Measurements from ENCODE around the gene SLC39A7.

Gene SLC39A7

GRCh38 chr6:33243476-33243875 is 42.8 kb downstream of the SLC39A7 start:
- DNase-seq = no peak

DNA sequence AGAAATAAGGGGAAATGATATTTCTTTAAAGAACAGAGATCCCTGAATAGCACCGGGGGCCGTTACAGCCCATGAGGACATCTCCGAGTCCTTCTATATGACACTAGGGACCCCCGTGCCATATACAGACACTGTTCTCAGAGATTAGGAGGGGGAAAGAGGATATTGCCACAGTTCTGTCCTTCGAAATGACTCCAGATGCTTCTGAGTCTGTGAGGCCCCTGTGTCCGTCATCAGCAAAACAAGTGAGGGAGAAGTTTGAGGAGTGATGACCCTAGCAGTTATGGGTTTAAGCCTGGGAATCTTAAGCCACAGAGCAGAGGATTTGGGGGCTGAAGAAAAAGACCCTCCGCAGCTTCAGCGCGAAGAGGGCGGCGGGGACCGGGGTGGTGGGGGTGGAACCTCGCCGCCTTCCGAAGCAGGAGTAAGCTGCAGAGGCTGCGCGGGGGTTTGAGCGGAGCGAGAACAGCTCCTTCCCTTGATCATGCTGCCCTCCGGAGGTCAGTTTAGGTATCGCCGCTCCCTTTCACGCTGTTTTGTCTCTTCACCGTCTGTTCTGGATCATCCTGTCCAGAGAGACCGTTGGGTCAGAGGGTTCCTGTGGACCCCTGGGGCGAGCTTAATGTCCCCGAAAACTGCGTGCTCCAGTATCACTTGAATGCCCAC is 47.4 kb downstream of the SLC39A7 start:
- peak; percentile 88 to 90 for DNase-seq

GRCh38 chr6:33248643-33248931 is 47.9 kb downstream of the SLC39A7 start:
- no peak for DNase-seq

DNA sequence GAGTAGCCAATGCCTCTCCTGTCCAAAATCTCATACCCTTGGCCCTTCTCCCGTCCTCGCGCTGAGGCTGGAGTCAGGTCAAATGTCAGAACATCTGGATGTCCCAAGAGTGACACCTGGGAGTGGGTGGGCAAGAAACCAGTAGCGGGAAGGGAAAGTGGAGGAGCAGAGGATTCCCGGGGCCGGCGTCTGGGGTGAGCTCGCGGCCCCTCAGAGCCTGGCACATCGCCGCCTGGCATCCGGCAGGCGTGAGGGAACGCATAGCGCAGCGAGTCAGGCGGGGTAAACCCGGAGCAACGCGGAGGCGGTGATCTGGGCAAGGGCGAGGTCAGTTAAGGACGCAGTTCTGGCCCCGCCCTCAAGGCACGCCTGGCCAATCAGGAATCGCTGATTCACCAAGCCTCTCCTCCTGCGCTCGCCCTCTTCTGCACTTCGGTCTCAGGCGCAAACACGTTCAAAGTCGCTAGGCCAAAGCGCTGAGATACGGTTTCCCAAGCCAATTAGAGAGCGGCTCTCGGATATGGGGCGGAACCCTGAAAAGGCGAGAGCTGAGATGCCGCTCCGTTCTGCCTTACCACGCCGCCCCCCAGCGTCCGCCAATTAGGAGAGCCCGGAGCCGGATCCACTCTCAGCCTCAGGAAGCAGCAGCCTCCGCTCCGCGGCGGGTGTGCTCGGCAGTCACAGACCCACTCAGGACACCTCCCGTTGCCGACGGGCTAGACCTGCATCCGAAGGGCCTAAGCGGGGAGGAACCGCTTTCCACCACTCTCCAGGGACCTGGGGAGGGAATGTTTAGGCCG is 48.5 kb downstream of the SLC39A7 start:
- DNase-seq = peak; percentile 89 to 94

GRCh38 chr6:33249732-33250630 is 49.3 kb downstream of the SLC39A7 start:
- no peak for DNase-seq

- DNase-seq = no peak
Observed at GRCh38 chr6:33250731-33251130, 50.1 kb downstream of the SLC39A7 start.

DNA sequence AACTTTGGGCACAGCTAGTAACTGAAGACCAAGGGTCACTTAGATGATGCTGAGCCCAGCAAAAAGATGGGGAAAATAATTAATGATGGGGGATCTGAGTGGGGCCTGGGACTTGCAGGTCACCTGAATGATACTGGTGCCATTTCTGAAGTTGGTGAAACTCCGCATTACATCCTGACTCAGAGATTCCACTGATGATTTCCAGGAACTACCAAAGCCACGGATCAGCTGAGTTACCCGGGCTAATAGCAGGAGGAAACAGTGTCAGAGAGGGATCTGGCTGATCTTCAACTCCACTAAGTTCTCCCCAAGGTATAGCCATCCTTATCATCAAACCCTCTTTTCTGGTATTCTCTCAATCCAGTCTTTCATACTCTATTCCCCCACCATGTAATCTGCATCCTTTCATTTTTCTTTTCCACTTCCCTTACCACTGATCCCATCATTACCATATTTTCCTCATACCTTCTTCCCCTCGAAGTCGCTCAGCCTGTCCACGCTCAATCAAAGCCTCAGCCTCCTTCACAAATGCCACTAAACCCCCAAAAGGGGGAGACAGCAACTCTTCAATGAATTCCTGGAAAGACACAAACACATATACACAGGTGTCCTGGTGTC is 50.8 kb downstream of the SLC39A7 start:
- no peak for DNase-seq

- no peak for DNase-seq
Observed at GRCh38 chr6:33252759-33253158, 52.1 kb downstream of the SLC39A7 start.
